COR-L47 (cell line): ENCODE data around the gene CAPN15.

Experiments used
- DNase-seq: peaks from one replicate; lab custom pipeline; 2025; lab: John Stamatoyannopoulos, UW

Gene CAPN15

DNA sequence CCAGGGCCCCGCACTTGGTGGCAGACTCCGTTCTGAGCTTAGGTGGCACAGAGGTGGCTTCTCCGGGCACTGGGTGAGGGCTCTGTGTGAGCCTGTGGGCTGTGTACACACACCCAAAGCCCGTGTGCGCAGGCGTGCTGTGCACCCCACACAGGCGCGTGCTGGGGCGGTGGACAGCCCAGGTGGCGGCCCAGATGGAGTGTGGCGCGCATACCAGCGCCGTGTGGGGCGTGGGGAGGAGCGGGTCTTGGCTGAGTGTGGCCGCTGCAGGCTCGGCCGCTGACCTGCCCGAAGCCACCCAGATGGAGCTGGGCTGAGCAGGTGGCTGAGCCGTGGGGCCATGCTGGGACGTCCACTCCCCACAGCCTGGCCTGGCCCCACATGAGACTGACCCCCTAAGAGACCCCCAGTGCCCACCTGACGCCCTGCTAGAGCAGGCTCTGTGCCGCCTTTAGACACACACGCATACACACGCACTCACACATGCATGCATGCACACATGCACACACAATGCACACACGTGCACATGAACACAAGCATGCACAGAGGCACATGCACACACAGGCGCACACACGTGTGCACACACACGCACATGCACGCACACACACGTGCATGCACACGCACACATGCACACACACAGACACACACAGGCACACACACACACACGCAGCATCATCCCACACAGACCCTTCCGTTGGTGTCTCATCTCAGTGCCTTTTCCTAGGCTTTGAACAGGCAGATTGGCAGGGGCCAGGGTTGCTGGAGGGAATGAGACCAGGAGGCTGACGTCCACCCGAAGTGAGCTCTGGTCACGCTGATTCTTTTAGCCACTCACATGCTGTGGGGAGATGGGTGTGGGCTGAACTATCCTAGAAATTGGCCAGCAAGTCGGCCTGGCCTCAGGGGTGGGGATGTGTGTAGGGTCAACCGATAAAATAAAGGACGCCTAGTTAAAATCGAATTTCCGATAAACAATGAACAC is 34.7 kb downstream of the CAPN15 start:
- DNase-seq = no peak

GRCh38 chr16:563072-563644 is 35.6 kb downstream of the CAPN15 start:
- no peak for DNase-seq

DNA sequence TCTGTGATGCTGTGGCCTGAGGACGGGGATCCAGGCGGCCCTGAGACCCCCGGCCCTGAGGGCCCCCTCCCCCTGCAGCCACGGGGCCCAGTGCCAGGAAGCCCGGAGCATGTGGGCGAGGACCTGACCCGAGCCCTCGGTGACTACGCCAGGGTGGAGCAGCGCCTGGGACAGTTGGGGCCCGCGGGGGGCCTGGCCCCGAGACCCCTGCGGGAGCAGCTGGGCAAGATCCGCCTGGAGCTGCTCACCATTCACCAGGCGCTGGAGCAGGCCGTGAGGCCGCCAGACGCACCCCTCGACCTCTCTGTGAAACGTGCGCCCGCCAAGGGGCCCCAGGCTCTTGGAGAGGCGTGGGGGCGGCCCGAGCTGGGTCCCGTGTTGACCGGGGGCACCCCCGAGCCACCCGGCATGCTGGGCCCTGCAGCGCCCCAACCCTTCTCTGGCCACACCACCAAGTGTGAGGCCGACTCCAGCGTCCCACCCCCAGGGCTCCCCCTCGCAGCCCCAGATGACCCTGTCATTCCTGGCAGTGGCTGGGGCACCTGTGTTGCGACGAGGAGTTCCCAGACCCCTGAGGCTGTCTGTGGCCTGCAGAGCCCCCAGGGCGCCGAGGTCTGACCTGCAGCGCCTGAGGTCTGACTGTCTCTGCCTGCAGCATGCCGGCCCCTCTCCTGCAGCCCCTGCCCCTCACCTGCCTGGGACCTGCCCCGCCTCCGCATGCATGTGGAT is 37.3 kb downstream of the CAPN15 start:
- no peak for DNase-seq

DNA sequence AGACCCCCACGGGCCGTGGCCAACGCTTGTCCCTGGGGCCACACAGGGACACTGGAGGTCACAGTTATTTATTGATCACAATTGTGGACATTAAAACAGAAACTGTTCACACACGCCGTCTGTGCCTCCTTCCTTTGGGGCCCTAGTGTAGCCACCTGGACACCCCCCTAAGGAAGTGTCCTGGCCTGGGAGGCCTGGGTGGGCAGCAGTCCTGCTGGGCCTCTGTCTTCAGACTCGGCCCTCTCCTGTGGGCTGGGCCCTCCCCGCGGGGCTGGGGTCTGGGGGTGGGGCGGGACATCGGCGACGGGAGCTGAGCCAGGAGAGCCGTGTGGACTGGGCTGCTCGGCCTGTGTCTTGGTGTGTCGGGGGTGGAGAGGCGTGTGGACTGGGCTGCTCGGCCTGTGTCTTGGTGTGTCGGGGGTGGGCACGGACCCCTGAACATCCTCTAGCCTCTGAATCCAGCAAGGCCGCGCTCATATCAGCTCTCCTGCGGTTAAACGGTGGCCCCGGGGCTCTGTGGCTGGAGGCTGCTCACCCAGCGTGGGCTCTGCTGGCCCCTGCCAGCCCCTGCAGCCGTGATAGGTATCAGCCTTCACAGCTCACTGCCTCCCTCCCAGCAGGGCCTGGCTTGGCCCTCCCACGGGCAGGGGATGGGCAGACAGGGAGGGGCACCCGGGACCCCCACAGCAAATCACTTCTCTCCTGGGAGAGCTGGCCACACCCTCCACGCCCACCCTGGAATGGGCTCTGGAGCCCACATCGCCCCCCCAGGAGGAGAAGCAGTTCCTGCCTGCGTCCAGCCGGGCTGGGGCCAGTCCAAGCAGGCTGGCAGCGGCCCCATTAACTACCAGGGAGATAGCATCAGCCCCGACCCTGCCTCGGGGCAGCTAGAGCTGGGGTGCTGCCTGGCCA is 38.2 kb downstream of the CAPN15 start:
- no peak for DNase-seq

- no peak for DNase-seq
Measured at GRCh38 chr16:566475-567372, 39.2 kb downstream of the CAPN15 start, which contains the start of gene NHLRC4. Gene NHLRC4, plus strand, starts transcription at chr16:567005. Its CDS starts 1,043 bp downstream, at chr16:568048.

DNA sequence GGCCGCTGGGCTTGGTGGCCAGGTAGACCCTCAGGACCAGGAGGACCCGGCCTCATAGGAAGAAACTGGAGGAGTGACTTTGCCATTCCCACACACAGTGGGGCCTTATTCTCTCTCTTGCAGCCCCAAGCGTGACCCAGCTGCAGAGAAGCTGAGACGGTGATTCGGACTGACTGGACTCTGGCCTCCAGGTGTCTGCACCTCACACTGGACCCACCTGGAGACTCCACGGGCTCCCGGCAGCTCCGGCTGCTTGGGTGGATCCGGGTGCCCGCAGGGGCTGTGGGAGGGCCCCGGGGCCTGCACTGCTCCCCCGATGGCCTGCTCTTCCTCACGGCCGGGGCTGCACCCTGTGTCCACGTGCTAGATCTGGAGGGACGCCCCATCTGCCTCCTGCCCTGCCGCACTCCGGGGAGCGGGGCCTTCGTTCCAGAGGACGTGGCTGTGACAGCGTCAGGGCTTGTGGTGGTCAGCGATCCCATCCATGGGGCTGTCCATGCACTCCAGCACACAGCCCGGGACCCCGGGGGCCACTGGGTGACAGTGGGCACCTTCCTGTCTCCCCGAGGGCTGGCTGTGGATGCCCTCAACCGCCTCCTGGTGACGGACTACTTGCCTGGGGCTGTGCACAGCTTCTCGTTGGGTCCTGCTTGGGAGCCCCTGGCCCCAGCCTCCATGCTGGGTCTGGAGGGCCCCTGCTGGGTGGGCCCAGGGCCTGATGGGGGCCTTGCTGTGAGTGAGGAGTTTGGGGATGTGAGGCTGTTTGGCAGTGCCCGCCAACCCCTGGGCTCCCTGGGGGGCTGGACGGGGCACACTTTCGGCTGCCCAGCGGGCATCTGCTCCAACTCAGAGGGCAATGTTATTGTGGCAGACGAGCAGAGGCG is 40.1 kb downstream of the CAPN15 start:
- DNase-seq = no peak

DNA sequence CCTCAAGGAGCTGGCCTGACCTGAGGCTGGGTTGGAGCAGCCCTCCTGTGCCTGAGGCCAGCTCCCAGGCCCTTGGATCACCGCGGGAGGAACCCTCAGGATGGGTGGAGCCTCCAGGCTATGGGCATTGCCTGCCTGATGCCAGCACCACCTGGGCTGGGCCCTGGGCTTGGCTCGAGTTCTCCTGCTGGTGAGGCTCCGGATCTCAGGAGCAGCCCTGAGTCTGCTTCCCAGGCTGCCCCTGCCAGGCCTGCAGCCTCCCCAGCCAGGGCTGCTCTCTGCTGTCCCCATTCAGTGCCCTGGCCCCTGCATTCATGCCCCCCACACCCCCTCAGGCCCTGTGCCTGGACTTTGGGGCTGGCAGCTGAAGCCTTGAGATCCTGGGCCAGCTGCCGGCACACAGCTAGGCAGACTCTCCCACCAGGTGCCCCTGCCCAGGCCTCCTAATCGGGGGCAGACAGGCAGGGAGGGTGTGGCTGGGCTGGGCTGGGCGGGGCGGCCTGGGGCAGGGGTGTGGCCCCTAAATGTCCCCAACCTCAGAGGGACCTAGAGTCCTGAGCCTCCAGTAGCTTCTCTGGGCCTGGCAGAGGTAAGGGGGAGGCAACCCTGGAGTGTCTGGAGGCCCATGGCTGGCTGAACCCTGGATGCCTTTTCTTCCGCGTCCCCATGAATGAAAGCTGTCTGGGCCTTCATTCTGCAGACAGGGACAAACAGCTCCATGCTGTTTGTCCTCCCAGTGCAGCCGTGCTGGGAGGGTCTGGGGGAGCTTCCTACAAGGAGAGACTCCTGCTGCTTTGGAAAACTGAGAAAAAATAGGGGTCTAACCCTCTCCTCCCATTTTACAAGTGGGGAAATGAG is 41.1 kb downstream of the CAPN15 start:
- DNase-seq = no peak

DNA sequence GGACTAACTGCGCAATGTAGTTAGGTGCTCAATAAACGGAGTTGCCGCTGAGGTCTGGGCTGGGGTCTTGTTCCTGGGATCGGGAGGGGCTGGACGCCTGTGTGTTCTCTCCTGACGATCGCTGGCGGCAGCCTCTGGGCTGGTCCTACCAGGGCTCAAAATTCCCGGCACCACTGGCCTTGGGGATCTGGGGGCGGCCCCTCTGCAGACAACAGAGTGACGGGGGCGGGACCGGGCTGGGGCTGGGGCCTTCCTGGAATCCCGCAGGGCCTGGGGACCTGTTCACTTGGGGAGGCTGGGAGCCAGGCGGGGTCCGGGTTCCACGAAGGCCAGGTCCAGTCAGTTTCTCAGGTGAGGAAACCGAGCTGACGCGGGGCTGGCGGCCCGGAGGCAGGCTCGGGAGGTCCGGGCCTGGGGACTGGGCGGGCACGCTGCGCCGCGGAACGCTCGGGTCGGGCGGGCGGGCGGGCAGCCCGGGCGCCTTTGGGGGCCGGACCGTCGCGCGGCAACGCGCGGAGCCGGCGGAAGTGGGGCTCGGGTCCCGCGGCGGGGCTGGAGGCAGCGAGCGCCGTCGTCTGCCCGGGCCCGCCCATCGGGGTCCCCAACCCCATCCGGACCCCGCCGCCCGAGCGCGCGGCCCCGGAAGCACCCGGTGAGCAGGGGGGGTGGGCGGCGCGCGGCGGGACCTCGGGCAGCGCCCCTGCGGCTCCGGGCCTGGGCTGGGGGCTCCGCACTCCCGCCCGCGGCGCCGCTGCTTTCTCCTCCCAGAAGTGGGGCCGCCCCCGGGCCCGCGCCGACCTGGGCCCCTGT is 42.1 kb downstream of the CAPN15 start, which contains the start of gene PIGQ:
Gene PIGQ, plus strand, starts transcription at position 524 of the 810 bp plus-strand sequence. CDS start 4,107 bp downstream, outside the sequence.
- DNase-seq = peak; percentile 44

GRCh38 chr16:572865-573650 is 45.5 kb downstream of the CAPN15 start:
- DNase-seq = no peak

DNA sequence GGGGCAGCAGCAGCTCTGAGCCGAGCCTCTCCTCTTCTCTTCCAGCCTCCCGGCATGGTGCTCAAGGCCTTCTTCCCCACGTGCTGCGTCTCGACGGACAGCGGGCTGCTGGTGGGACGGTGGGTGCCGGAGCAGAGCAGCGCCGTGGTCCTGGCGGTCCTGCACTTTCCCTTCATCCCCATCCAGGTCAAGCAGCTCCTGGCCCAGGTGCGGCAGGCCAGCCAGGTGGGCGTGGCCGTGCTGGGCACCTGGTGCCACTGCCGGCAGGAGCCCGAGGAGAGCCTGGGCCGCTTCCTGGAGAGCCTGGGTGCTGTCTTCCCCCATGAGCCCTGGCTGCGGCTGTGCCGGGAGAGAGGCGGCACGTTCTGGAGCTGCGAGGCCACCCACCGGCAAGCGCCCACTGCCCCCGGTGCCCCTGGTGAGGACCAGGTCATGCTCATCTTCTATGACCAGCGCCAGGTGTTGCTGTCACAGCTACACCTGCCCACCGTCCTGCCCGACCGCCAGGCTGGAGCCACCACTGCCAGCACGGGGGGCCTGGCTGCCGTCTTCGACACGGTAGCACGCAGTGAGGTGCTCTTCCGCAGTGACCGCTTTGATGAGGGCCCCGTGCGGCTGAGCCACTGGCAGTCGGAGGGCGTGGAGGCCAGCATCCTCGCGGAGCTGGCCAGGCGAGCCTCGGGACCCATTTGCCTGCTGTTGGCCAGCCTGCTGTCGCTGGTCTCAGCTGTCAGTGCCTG is 46.7 kb downstream of the CAPN15 start:
- DNase-seq = no peak

- DNase-seq = no peak
Measured at GRCh38 chr16:575354-576196, 48.1 kb downstream of the CAPN15 start.

- no peak for DNase-seq
Measured at GRCh38 chr16:576197-576822, 48.8 kb downstream of the CAPN15 start.

DNA sequence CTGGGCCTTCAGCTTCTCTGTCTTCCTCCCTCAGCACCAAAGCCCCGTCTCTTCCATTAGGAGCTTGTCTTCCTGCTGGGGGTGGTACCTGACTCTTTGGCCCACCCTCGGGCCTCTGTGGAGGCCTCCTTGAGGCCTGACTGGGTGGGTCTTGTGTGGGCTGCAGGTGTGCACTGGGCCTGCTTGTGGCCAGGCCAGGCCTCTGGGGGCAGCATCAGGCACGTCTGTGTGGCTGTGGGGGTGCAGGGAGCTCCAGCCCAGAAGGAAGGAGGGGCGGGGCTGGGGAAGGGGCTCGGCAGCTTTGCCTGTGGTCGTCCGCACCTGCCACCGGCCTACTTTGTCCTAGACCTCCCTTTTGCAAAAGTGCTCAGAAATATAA is 49.3 kb downstream of the CAPN15 start:
- DNase-seq = no peak

GRCh38 chr16:577796-578195 is 50.3 kb downstream of the CAPN15 start:
- DNase-seq = no peak
